Ammon's horn (tissue), 1 donor: ENCODE results near the gene NPY5R.

Experiments used
- DNase-seq: peaks from one replicate; pipeline ENCODE4 v3.0.0-alpha.2; 2016; ENCODE audit warnings: low spot score

Gene NPY5R

GRCh38 chr4:163343604-163344146, at the start of gene NPY5R:
NPY5R (plus strand) TSS chr4:163343892; CDS start chr4:163350274, 6,382 bp downstream.
- DNase-seq: peak; percentile 2

GRCh38 chr4:163295138-163295537, 48.6 kb upstream of the NPY5R start:
- no peak for DNase-seq

- no peak for DNase-seq
Observed at GRCh38 chr4:163300445-163300844, 43.2 kb upstream of the NPY5R start.

- DNase-seq: no peak
Observed at GRCh38 chr4:163303069-163303468, 40.6 kb upstream of the NPY5R start.

GRCh38 chr4:163309466-163309865, 34.2 kb upstream of the NPY5R start:
- DNase-seq: no peak

- DNase-seq: no peak
Observed at GRCh38 chr4:163317110-163317509, 26.6 kb upstream of the NPY5R start.

GRCh38 chr4:163330916-163331628, 12.6 kb upstream of the NPY5R start:
- peak; percentile 38 for DNase-seq

- DNase-seq: peak; percentile 39
Observed at GRCh38 chr4:163331629-163332376, 11.9 kb upstream of the NPY5R start.

GRCh38 chr4:163332526-163333406, 10.9 kb upstream of the NPY5R start, which contains the start of gene NPY1R:
NPY1R (minus strand) TSS chr4:163332596; CDS start chr4:163326554, 6,042 bp downstream.
- DNase-seq: peak; percentile 87

GRCh38 chr4:163335384-163335783, 8.3 kb upstream of the NPY5R start:
- no peak for DNase-seq

GRCh38 chr4:163344147-163345125, 744 bp downstream of the NPY5R start:
- DNase-seq: peak; percentile 8

GRCh38 chr4:163350672-163351071, 7.0 kb downstream of the NPY5R start:
- DNase-seq: no peak

- no peak for DNase-seq
Observed at GRCh38 chr4:163353054-163353453, 9.4 kb downstream of the NPY5R start.

GRCh38 chr4:163356104-163356503, 12.4 kb downstream of the NPY5R start:
- DNase-seq: no peak

- DNase-seq: no peak
Observed at GRCh38 chr4:163367651-163368050, 24.0 kb downstream of the NPY5R start.

- DNase-seq: no peak
Observed at GRCh38 chr4:163372029-163372428, 28.3 kb downstream of the NPY5R start.

GRCh38 chr4:163378661-163379060, 35.0 kb downstream of the NPY5R start:
- DNase-seq: no peak

GRCh38 chr4:163380703-163381102, 37.0 kb downstream of the NPY5R start:
- no peak for DNase-seq

GRCh38 chr4:163382178-163382869, 38.6 kb downstream of the NPY5R start:
- no peak for DNase-seq

GRCh38 chr4:163384434-163384833, 40.7 kb downstream of the NPY5R start:
- DNase-seq: no peak
